ENCODE data around the gene RPL13A.
A peak's percentile ranks its signal among the peaks of the same experiment; 100 is the strongest.
"Not testable (repeated sequence)": the region's sequence is repeated elsewhere in the genome, so short reads cannot be mapped to it uniquely, and the experiment has no call there.

The RPL13A gene

DNA sequence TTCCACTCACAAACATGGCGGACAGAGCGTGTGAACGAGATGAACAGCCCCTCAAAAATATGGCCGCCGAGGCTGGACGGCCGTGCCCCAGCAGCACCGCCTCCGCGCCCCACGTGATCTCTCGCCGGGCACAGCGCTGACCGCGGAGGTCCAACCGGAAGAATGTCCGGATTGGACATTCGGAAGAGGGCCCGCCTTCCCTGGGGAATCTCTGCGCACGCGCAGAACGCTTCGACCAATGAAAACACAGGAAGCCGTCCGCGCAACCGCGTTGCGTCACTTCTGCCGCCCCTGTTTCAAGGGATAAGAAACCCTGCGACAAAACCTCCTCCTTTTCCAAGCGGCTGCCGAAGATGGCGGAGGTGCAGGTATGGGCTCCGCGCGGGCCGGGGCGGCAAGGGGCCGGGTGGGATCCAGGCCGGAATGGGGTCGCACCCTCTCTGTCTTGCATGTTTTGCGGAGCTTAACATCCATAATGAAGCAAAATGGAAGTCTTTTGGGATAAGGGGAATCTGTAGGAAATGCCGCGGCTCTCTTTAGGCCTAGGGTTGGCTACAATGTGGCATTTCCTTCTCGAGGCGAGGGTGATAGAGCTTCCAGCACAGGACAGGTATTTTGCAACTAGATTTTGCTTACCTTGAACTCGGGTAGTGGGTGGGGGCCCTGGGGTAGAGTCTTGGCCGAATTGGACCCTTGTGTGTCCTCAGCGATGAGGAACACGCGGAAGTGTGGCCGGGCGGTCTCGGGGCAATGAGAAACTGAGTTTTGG lies at the start of gene RPL13A:
Gene RPL13A (plus strand): TSS at position 332 of the 769 bp plus-strand sequence. CDS start 22 bp downstream, at position 354.
- DNase-seq (ENCODE audit: low read depth), result peak; percentile 99

DNA sequence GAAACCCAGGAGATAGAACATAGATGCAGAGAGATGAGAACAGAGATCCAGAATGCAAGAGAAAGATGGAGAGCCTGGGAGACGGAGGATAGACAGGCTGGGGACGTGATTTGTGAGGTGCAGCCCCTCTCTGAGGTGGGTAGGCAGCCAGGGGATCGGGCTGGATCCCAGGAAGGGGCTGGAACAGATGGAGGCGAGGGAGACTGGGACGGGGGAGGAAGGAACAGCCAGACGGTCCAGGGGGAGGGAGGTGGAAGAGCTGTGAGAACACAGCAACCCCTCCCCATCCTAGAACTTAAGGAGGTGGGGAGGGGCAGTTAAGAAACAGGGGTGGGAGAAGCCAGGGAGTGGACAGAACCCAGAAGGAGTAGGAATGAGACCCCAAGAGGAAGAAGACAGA lies 49.1 kb upstream of the RPL13A start:
- DNase-seq (ENCODE audit: low read depth), result no peak

DNA sequence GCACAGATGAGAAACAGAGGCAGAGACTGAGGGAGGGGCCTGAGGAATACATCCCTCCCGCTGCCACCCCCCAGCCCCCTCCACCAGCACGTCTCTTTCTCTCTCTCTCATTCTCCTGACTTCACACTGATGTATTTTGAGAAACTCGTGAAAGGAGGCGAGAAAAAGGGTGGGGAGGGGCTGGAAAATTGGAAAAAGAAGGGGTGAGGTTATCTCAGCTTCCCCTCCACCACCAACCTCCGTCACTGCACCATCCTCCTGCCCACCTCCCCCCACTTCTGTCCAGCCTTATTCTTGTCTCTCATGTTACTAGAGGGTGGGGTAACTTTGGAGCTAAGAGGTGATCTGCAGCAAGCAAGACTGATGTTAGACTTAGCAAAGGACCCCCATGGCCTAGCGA lies 47.6 kb upstream of the RPL13A start:
- no peak for DNase-seq (ENCODE audit: low read depth)

DNA sequence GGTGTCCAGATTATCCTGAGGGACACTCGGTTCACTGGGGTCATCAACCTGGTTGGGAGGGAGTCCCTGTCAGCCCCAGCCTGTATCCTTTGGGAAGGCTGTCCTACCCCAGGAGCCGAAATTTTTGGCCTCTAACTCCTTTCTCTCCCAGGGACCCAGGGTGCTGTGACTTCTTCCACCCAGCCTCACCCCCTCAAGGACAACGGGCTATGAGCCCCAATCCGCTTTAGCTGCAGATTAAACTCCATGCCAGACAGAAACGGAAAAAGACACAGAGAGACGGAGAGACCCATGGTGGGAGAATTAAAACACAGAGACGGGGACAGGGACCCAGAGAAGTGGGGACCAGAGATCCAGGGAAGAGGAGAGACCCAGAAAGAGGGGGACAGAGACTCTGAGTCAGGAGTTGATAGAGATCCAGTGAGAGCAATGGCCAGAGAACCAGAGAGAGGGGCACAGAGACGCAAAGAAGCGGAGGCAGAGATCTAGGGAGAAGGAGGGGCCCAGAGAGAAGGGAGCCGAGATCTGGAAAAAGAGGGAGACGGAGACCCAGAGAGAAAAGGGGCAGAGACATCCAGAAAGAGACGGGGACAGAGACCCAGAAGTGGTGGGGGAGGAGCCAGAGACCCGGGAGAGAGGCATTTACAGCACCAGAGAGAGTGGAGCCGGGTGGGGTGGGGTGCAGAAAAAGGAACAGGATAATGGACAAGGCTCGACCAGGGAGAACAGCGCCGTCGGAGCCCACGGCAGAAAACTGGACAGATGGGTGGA lies 46.8 kb upstream of the RPL13A start:
- no peak for DNase-seq (ENCODE audit: low read depth)

DNA sequence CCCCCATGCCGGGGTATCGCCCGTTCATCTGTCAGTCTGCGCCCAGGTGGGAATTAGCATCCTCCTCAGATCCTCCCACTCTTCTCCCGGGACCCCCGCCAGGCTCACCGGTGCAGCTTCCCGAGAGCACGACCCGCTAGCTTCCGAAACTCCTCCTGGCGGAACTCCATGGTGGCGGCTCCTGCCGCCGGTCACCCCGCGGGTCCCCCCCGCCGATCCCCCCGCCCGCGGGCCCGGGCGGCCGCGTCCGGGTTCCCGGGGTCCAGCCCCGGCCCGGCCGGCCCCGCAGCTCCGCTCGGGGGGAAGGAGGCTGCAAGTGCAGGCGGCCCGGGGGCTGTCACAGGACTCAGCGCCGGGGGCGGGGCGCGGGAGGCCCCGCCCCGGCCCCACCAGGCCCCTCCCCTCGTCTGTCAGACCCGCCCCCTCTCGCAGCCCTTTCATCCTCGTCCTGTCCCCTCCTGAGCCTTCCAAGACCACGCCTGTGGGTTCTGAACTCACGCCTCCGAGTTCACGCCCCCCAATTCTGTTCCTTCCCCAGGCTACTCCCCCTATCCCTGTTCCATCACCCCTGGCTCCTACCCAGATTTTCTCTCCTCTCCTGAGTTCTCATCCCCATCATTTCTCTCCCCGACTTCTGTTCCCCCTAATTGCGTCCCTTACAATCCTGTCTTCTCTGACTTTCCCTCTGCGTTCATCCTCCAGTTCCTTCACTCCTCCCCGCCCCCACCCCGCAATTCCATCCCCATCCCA lies 46.0 kb upstream of the RPL13A start, which contains the start of gene SLC17A7:
Gene SLC17A7 (minus strand): TSS at position 318 of the 750 bp plus-strand sequence. CDS start 148 bp downstream, at position 170.
- DNase-seq (ENCODE audit: low read depth), result no peak

DNA sequence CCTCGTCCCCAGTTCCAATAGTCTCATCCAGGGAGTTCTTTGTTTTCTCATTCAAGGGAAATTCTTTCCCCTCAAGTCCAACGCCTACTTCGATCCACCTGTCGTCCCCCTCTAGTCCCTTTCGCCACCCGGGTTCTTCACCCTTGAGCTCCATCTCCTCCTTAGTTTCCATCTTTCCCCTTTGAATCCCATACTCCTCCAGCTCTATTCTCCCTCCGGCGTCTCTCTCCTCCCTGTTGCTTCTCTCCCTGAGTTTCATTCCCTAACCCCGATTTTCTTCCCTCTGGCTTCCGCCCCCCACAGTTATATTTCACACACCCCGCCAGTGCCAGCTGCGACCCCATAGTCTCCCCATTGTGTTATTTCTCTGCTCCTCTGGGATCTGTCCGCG lies 45.5 kb upstream of the RPL13A start:
- no peak for DNase-seq (ENCODE audit: low read depth)

DNA sequence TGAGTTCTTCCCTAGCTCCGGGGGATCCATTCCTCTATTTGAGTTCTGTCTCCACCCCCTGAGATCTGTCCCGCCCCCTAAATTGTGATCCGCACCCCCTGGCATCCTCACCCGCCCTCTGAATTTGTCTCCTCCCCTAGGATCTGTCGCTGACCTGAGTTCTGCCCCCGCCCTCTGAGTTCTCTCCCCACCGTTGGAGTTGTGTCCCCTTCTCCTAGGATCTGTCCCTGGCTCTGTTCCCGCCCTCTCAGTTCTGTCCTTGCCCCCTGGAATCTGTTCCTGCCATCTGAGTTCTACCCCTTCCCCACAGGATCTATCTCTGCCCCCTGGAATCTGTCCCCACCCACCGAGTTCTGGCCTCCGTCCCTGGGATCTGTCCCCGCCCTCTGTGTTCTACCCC lies 45.1 kb upstream of the RPL13A start:
- no peak for DNase-seq (ENCODE audit: low read depth)

DNA sequence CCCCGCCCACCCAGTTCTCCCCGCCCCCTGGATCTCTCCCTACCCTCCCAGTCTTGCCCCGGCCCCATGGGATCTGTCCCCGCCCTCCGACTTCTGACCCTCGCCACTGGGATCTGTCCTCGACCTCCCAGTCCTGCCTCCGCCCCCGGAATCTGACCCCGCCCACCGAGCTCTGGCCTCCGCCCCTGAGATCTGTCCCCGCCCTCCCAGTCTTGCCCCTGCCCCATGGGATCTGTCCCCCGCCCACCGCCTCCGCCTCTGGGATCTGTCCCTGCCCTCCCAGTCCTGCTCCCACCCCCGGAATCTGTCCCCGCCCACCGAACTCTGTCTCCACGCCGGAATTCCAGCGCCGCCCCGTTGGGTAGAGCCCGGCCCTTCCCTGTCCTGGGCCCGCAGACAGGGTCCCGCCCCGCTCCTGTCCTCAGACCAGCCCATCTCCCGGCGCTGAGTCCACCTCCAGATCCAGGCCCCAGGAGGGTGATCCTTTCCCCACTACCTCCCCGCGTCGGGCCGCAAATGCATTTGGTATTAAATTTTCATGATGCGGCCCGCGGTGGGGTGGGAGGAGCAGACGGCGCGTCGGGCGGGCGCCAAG lies 44.5 kb upstream of the RPL13A start:
- peak; percentile 67 for DNase-seq (ENCODE audit: low read depth)

DNA sequence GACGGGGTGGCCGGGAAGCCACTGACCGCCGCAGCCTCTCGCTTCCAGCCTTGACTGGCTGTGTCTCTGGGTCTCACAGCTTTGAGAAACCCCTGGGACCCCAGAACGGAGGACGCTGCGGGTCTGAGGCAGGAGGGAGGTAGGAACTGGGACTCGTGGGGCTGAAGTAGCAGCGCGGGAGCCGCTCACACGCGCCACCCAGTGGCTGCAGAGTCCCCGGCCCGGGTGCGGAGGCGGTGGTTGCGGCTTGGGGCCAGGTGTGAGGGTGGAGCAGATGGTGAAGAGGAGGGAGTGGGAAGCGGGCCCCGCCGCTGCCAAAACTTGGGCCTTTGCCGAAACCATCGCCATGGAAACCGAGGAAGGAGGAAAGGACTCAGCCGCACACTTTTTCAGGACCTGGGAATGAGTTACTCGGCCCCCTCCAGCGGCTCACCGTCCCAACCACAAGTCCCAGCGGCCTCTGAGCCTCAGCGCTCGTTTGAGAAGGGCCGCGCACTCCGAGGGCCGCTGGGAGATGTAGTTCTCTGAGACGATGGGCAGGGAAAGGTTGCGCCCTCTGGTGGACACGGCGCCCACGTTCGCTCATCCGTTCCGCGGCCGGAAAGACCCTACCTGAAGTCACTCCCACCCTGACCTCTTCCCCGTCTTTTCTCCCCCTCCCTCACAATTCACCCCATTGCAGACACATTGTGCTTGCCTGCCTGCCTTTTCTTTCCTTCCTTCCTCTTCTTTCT lies 43.9 kb upstream of the RPL13A start:
- peak; percentile 86 for DNase-seq (ENCODE audit: low read depth)

DNA sequence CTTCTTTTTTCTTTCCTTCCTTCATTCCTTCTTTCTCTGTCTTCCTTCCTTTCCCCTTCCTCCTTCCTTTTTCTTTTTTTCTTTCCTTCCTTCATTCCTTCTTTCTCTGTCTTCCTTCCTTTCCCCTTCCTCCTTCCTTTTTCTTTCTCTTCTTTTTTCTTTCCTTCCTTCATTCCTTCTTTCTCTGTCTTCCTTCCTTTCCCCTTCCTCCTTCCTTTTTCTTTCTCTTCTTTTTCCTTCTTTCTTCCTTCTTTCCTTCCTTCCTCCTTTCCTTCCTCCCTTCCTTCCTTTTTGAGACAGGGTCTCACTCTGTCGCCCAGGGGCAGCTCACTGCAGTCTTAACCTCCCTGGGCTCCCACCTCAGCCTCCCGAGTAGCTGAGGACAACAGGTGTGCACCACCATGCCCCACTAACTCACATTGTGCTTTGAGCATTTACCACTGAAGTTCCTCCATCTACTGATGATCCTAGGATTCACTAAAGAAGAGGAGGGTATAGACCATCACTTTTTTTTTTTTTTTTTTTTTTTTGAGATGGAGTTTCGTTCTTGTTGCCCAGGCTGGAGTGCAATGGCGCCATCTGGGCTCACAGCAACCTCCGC lies 43.2 kb upstream of the RPL13A start:
- not testable (repeated sequence) for DNase-seq (ENCODE audit: low read depth)

DNA sequence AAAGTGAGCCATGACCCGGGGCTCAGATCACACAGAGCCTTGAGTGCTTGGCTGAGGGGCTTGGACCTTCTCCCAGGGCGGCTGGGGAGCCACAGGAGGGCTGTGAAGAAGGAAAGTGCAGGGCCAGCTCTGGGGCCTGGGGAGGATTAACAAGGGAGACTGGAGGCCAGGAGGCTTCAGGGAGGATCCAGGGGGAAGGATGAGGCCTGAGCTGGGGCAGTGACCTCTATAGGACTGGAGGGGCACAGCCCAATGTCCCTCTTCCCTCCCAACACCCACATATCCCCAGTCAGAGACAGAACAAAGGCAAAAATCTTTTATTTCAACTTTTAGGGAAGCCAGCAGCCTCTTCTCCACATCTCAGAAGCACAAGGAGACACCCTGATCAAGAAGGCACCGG lies 41.4 kb upstream of the RPL13A start:
- no peak for DNase-seq (ENCODE audit: low read depth)

DNA sequence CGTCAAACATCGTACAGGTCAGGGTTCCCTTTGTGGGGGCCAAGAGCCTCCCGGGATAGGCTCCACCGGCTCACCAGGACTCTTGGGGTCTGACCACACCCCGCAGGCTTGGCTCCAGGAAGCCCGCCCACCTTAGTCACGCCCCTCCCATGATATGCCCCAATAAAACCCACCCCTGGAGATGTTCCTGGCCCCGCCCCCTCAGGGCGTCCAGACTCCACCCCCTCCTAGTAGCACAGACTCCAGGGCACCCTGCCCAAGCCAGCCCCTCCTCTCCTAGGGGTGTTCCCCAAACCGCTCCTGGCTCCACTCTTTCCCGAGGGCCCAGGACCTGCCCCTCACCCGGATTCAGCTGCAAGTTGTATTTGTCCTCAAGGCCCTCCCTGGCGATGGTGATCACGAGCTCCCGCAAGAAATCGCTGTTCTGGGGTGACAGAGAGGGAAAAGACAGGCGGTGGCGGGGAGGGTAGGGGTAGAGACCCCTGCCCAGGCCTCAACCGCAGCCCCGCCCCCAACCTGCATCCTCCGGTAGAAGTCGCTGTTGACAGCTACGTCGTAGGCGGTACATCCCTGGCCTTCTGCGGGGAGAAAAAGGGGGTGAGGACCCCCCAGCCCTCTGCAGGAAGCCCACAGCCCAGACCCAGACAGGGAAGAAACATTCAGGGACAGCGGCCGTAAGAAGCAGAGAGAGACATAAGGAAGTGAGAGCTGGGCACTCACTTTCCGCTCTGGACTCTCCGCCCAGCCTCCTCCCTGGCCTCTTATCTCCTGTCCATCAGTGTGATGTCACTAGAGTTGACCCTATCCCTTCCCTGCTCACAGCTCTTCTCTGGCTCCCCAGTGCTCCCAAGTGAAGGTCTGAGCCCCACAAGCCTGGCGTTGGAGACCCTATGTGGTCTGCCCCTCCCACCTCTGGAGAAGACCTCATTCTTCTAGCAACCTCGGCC lies 39.6 kb upstream of the RPL13A start:
- no peak for DNase-seq (ENCODE audit: low read depth)

DNA sequence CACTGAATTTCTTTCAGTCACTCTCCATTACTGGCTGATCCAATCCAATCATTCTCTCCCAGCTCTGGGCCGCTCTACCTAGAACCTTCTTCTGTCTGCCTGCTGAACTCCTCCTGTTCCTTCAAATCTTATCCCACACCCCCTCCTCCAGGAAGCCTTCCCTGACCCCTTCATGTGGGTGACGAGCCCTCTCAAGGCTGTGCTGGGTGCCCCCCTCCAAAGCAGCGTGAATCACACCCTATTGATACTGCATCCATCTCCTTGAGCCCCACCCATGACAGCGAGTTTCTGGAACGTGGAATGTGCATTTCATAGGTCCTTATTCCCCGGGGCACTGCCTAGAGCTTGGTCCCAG lies 39.0 kb upstream of the RPL13A start:
- no peak for DNase-seq (ENCODE audit: low read depth)

DNA sequence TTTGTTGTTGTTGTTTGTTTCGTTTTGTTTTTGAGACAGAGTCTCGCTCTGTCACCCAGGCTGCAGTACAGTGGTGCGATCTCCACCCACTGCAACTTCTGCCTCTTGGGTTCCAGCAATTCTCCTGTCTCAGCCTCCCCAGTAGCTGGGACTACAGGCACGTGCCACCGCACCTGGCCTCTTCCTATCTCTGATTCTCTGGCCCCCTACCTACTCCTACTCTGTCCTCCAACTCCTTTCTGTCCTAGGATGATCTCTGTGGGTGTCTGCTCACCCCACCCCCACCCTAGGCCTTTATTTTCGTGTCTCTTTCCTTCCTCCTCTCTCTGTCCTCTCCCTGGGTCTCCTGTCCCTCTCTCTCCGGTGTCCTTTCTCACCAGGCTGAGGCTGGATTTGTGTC lies 37.0 kb upstream of the RPL13A start:
- DNase-seq (ENCODE audit: low read depth), result no peak

DNA sequence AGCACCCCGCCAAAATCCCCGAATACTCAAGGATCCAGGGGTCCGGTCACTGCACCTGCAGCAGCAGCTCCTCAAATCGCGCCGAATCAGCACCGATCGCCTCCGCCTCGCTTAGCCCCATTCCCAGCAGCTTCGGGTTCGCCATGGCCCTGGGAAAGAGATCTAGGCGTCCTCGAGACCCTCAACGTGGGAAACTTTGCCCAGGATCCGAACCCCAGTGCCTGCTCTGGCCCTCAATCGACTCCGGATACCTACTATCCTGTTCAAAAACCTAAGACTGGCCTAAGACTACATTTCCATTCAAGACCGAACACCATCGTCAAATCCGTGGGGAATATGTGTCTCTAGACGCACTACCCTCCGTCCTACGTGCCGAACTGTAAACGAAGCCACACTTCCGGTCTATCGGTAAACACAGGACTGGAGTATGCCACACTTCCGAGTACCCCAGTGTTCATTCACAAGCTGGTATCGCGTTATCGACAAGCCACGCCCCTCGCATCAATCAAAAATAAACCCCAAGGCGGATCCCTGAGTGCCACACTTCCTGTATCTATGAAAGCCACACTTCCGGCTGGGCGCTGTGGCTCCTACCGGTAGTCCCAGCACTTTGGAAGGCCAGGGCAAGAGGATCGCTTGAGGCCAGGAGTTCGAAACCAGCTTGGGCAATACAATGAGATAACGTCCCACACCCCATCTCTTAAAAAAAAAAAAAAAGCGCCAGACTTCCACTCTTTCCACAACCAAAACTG lies 35.8 kb upstream of the RPL13A start, which contains the start of gene PIH1D1:
Gene PIH1D1 (minus strand): TSS at position 385 of the 752 bp plus-strand sequence. CDS start 240 bp downstream, at position 145.
- peak; percentile 99 for DNase-seq (ENCODE audit: low read depth)

DNA sequence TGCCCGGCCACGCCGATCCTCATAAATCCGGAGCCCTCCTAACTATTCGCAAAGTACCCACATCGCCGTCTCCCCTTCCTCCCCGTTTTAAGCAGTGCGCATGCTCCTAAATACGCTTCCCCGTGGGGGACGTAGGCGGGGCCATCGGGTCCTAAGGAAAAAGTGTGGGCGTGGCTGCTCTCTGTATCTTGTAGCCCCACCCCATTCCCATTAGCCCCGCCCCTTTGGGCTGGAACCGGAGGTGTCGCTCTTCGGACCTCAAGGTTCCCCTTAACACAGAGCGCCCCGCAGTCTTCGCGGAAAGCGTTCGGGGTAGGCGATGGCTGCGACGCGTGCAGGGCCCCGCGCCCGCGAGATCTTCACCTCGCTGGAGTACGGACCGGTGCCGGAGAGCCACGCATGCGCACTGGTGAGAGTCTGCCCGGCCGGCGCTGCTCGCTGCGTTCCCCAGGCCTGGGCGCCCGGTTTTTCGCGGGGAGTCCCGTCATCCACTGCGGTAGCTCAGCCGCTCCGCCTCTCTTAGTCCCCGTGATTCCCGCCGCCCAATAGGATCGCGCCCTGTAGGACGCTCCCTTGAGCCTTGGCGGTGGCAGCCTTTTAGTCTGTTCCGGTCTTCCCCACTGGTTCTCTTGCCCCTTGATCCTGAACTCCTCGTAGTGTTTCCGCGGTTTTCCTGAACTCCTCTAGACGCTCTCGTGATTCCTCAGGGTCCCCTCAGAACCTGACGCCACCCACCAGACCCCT lies 34.2 kb upstream of the RPL13A start, which contains the start of gene ALDH16A1:
Gene ALDH16A1 (plus strand): TSS at position 213 of the 744 bp plus-strand sequence. CDS start 107 bp downstream, at position 320.
- DNase-seq (ENCODE audit: low read depth), result peak; percentile 97

DNA sequence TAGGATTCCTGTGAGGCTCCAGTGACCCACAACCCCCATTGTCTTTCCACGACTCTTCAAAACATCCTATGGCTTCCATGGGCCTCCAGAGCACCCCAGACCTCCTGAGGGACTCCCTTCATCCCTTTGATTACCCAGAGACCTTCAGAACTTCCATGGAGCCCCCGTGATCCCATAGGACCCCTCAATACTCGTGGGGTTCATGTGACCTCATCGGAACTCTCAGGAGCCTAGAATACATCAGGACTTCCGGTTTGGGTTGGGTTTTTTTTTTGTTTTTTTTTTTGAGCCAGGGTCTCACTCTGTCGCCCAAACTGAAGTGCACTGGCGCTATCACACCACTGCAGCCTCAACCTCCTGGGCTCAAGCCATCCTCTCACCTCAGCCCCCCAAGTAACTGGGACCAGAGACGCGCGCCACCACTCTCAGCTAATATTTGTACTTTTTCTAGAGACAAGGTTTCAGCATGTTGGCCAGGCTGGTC lies 33.6 kb upstream of the RPL13A start:
- no peak for DNase-seq (ENCODE audit: low read depth)

DNA sequence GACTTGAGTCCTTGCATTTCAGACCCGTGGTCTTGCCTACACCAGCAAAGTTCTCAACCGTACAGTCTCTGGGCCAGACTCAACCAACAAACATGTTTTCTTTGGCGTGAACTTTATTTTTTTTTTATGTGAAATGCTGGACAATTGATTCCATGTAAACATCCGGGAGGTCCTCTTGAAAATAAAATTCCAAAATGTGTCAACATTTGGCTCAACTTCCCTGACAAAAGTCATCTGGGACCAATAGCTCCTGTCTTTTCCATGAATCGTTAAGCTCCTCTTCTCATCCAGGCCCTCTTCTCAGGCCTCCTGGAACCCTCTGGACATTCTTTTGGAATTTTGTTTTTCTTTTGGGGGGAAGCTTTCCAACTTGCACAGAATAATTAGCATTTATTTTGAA lies 31.6 kb upstream of the RPL13A start:
- peak; percentile 57 for DNase-seq (ENCODE audit: low read depth)
